Type B pancreatic cell (in vitro differentiated cells): ENCODE results near the gene JAK1. TPM values are rescaled to one million over a fixed set of nuclear protein-coding genes. Genes with fewer than 3 reads are reported as not detected.

Experiments
- DNase-seq: peaks from one replicate; pipeline ENCODE4 v3.0.0; 2021; ENCODE audit warnings: mixed read lengths; ENCODE audit not compliant: unreplicated experiment; ENCODE audit errors: extremely low spot score
- H3K27ac Mint-ChIP-seq: 2 replicates; pipeline ENCODE4 v1.8.0; 2021; ENCODE audit warnings: mild to moderate bottlenecking, mixed read lengths
- H3K27me3 Mint-ChIP-seq: 2 replicates; pipeline ENCODE4 v1.8.0; 2021; ENCODE audit warnings: mixed read lengths
- H3K36me3 Mint-ChIP-seq: 2 replicates; pipeline ENCODE4 v1.8.0; 2021; ENCODE audit warnings: mixed read lengths
- H3K4me1 Mint-ChIP-seq: one replicate; pipeline ENCODE4 v1.8.0; 2021; ENCODE audit warnings: mixed read lengths; ENCODE audit not compliant: unreplicated experiment
- H3K4me3 Mint-ChIP-seq: 2 replicates; pipeline ENCODE4 v1.8.0; 2021; ENCODE audit warnings: mild to moderate bottlenecking, mixed read lengths
- H3K9me3 Mint-ChIP-seq: 2 replicates; pipeline ENCODE4 v1.8.0; 2021; ENCODE audit warnings: mixed read lengths
- total RNA-seq: library from RNA; stranded (reverse); gene quantifications from 2 replicates; pipeline ENCODE4 v1.2.1, GENCODE V29; 2021; ENCODE audit warnings: low replicate concordance
- TF ChIP-seq, protein P1 (sequence below): fragments of 200-600 bp; sonication (generic); conservative IDR thresholded peaks from 2 replicates; pipeline ENCODE4 v1.5.0; 2021; ENCODE audit warnings: antibody characterized with exemption, mild to moderate bottlenecking

Gene JAK1
- total RNA-seq, 1 donor from 2014 or later, result 54.8 TPM

DNA sequence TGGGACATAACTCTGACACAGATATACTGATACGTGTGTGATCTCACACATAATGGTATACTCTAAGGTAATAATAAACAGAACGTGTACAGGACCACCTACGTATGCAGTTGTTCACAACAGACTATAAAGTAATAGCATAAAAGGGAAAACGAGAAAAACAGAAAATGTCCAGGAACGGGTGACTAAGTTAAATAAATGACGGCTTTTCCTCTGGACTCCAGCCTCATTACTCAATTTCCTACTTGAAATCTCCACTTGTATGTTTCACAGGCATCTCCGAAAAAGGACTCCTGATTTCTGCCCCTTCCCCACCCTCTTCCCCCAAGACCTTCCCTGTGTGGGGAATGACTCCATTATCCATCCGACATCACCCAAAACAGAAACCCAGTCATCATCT, 95.1 kb downstream of the JAK1 start:
- H3K4me3 Mint-ChIP-seq, result no peak overlapping the region
- H3K4me1 Mint-ChIP-seq, result no peaks in the 10 kb centered on the region
- peaks cover 52% of the 10 kb centered on the region for H3K36me3 Mint-ChIP-seq
- no peak for DNase-seq
- TF ChIP-seq, protein P1, sequence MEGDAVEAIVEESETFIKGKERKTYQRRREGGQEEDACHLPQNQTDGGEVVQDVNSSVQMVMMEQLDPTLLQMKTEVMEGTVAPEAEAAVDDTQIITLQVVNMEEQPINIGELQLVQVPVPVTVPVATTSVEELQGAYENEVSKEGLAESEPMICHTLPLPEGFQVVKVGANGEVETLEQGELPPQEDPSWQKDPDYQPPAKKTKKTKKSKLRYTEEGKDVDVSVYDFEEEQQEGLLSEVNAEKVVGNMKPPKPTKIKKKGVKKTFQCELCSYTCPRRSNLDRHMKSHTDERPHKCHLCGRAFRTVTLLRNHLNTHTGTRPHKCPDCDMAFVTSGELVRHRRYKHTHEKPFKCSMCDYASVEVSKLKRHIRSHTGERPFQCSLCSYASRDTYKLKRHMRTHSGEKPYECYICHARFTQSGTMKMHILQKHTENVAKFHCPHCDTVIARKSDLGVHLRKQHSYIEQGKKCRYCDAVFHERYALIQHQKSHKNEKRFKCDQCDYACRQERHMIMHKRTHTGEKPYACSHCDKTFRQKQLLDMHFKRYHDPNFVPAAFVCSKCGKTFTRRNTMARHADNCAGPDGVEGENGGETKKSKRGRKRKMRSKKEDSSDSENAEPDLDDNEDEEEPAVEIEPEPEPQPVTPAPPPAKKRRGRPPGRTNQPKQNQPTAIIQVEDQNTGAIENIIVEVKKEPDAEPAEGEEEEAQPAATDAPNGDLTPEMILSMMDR, result no peak
- no peaks in the 10 kb centered on the region for H3K27me3 Mint-ChIP-seq
- no peak overlapping the region for H3K27ac Mint-ChIP-seq
- H3K9me3 Mint-ChIP-seq, result no peaks in the 10 kb centered on the region

DNA sequence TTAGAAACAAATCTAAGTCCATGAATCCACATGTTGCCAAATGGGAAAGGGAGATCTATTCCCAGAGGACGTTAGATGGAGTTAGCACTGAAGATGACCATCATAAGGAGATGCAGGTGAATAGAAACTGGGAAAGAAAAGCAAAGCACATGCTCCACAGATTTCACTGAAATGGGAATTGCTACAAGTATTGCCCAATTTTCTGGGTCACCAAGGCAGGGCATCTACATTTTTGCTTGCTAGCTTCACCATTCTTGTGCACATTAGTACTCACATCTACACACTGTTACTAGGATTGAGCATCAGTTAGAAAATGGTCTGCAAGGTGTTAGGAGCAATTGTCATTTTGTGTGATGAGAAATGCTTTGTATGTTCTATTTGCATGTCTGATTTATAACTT, 99.1 kb downstream of the JAK1 start:
- H3K4me3 Mint-ChIP-seq, result no peak overlapping the region

DNA sequence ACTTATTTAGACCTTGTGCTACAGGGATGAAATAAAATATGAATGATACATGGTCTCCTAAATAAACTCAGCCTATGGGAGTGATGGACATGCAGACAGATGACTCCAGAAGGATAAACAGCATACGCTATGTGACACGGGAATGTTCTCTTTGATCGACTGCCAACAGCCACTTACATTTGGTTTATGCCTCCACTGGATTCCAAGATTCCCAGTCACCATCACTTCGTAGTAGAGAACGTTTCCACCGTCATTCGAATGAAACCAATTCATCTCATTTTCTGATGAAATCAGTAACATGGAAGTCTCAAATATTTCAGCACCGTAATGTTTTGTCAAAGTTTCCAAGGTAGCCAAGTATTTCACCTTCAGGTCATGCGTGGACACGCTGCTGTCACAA, 99.7 kb downstream of the JAK1 start:
- peaks cover 41% of the 10 kb centered on the region for H3K36me3 Mint-ChIP-seq
- TF ChIP-seq, protein P1, result no peak
- H3K27ac Mint-ChIP-seq, result no peak overlapping the region
- no peak for DNase-seq
- H3K27me3 Mint-ChIP-seq, result no peaks in the 10 kb centered on the region
- no peaks in the 10 kb centered on the region for H3K9me3 Mint-ChIP-seq
- no peak overlapping the region for H3K4me3 Mint-ChIP-seq
- H3K4me1 Mint-ChIP-seq, result no peaks in the 10 kb centered on the region

More for the DNA sequence above, 99.1 kb downstream of the JAK1 start:
- peaks cover 46% of the 10 kb centered on the region for H3K36me3 Mint-ChIP-seq
- H3K4me1 Mint-ChIP-seq, result no peaks in the 10 kb centered on the region
- no peak for DNase-seq
- no peak overlapping the region for H3K27ac Mint-ChIP-seq
- H3K9me3 Mint-ChIP-seq, result no peaks in the 10 kb centered on the region
- TF ChIP-seq, protein P1, result no peak
- H3K27me3 Mint-ChIP-seq, result no peaks in the 10 kb centered on the region

DNA sequence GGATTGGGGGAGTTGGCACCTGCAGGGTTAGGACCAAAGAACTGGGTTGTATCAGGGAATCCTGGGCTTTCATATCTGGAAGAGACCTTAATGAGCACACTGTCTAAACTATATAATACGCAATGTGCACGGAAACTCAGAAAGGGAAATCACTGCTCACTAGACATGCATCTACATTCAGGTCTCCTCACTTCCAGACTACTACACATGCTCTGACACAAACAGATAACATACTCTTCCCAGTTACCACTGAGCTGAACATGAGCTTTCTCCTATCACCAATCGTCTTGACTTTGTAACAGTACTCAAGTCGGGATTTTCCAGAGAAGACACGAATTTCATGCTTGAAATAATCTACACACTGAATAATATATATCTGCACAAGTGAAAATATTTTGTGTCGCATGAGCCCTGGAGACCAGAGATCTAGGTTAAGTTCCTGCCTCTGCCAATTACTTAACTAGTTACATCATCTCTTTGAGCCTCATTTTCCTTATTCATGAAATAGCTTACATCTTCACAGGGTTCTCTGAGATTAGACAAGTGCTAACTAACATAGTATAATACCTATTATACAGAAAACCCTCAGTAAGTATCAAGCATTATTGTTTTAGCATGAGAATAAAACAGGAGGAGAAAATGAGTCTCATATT, 101.1 kb downstream of the JAK1 start:
- H3K4me3 Mint-ChIP-seq, result no peak overlapping the region
- TF ChIP-seq, protein P1, result no peak
- H3K4me1 Mint-ChIP-seq, result no peaks in the 10 kb centered on the region
- H3K27ac Mint-ChIP-seq, result no peak overlapping the region
- H3K36me3 Mint-ChIP-seq, result peaks cover 39% of the 10 kb centered on the region
- no peaks in the 10 kb centered on the region for H3K27me3 Mint-ChIP-seq
- DNase-seq, result no peak
- no peaks in the 10 kb centered on the region for H3K9me3 Mint-ChIP-seq

DNA sequence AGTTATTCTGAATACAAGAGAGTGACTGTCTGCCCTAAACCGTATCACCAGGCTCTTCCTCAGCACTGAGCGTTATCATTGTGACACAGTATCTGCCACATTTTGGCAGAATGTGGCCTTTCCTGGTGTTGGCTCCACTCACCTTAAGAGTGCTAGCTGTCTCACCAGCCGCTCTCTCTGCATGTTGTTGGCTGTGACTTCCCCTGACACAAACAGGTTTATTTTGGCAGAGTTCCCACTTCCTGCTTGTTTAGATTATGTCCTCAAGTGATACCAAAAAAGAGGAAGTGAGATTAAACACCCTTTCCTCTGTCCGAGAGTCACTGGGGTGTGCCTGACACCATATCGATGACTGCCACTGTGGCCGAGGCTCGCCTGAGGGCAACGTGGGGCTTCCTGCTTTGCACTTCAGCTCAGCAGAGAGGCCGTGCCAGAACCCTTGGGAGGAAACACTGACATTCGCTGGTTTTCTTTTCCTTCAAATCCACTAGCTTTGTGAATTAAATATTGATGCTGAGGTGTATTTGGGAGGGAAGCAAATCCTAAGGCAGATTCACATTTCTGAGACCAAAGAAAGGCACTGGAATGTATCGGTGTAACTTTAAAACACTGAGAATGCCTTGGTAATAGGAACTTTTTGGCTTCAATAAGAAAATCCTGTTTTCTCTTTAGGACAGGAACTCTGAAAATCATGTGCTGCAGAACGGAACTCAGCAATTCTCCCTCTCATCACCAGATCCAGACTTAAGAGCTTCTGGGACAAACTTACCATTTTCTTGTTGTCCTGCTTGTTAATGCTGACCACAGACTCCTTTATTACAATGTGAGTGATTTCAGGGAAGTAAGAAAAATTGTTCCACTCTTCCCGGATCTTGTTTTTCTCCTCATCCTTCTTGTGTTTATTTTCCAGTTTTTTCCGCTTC, 102.1 kb downstream of the JAK1 start:
- Mint-ChIP-seq H3K27me3 (no peaks in the 10 kb centered on the region), H3K36me3 (peaks cover 44% of the 10 kb centered on the region), H3K4me3 (no peak overlapping the region), H3K4me1 (no peaks in the 10 kb centered on the region), H3K27ac (no peak overlapping the region), H3K9me3 (no peaks in the 10 kb centered on the region)
- TF ChIP-seq, protein P1, result no peak
- no peak for DNase-seq
